ENCODE results near the gene LAPTM5.

The LAPTM5 gene

GRCh38 chr1:30741239-30741894 lies 16.2 kb downstream of the LAPTM5 start:
- DNase-seq = peak; percentile 32

- no peak for DNase-seq
These were observed 17.0 kb downstream of the LAPTM5 start for GRCh38 chr1:30740251-30741238.

GRCh38 chr1:30739601-30740000 lies 18.0 kb downstream of the LAPTM5 start:
- DNase-seq = no peak

GRCh38 chr1:30738715-30739559 lies 18.6 kb downstream of the LAPTM5 start:
- no peak for DNase-seq

GRCh38 chr1:30738040-30738714 lies 19.4 kb downstream of the LAPTM5 start:
- peak; percentile 11 for DNase-seq

- no peak for DNase-seq
These were observed 20.1 kb downstream of the LAPTM5 start for GRCh38 chr1:30737357-30738039.

GRCh38 chr1:30735668-30736498 lies 21.7 kb downstream of the LAPTM5 start:
- DNase-seq = no peak

- peak; percentile 98 for DNase-seq
These were observed 22.4 kb downstream of the LAPTM5 start for GRCh38 chr1:30735124-30735523.

GRCh38 chr1:30734580-30734979 lies 23.0 kb downstream of the LAPTM5 start:
- no peak for DNase-seq

- DNase-seq = no peak
These were observed 23.5 kb downstream of the LAPTM5 start for GRCh38 chr1:30734106-30734505.

- no peak for DNase-seq
These were observed 24.1 kb downstream of the LAPTM5 start for GRCh38 chr1:30733493-30733892.

- no peak for DNase-seq
These were observed 25.1 kb downstream of the LAPTM5 start for GRCh38 chr1:30732277-30732996.

- DNase-seq = no peak
These were observed 25.7 kb downstream of the LAPTM5 start for GRCh38 chr1:30731806-30732276.

- DNase-seq = no peak
These were observed 26.3 kb downstream of the LAPTM5 start for GRCh38 chr1:30731109-30731805.

GRCh38 chr1:30730346-30731108 lies 27.0 kb downstream of the LAPTM5 start:
- DNase-seq = no peak

GRCh38 chr1:30729901-30730300 lies 27.7 kb downstream of the LAPTM5 start:
- DNase-seq = no peak

- no peak for DNase-seq
These were observed 28.5 kb downstream of the LAPTM5 start for GRCh38 chr1:30728832-30729638.

GRCh38 chr1:30728340-30728739 lies 29.2 kb downstream of the LAPTM5 start:
- DNase-seq = no peak

All from DMS79 treated with DMSO at 0.1 percent for 48 hours (cell line).